DOHH2 (cell line): ENCODE data around the gene CSNK1G2.

ENCODE experiments used
- CTCF ChIP-seq: fragments of 200-600 bp; sonication (generic); IDR thresholded peaks from one replicate; pipeline ENCODE4 v1.5.1; 2014; ENCODE audit warnings: antibody characterized with exemption, mild to moderate bottlenecking, low read depth, low read length; ENCODE audit not compliant: poor library complexity, severe bottlenecking
- EZH2phosphoT487 ChIP-seq: fragments of 200-600 bp; sonication (generic); IDR thresholded peaks from 2 replicates; pipeline ENCODE4 v1.6.1; 2017; ENCODE audit warnings: borderline replicate concordance, mild to moderate bottlenecking, antibody characterized with exemption, low read length, moderate library complexity, mixed read lengths

- TF ChIP-seq CTCF (no peak), EZH2phosphoT487 (no peak)
Observed at GRCh38 chr19:1968279-1969175, 27.6 kb downstream of the CSNK1G2 start.
